Peyer's patch (tissue), 4 donors: ENCODE data around the gene IL1RL2.

Experiments used
- POLR2A ChIP-seq, 2 donors: fragments of 450-650 bp; IDR thresholded peaks; one replicate each; pipeline ENCODE4 v1.5.1; 2017; ENCODE audit warnings: antibody characterized with exemption in 2 of 2, mild to moderate bottlenecking in 2 of 2, moderate library complexity in 2 of 2
- TF ChIP-seq, protein P1 (sequence below), 6 experiments: fragments of 450-650 bp in 4 of 6; fragments of 200-600 bp in 2 of 6; sonication (generic) in 1 of 6; IDR thresholded peaks; one replicate each; pipeline ENCODE4 v1.5.1; 2017 to 2019; ENCODE audit warnings: antibody characterized with exemption in 6 of 6, mild to moderate bottlenecking in 3 of 6, moderate library complexity in 1 of 6

DNA sequence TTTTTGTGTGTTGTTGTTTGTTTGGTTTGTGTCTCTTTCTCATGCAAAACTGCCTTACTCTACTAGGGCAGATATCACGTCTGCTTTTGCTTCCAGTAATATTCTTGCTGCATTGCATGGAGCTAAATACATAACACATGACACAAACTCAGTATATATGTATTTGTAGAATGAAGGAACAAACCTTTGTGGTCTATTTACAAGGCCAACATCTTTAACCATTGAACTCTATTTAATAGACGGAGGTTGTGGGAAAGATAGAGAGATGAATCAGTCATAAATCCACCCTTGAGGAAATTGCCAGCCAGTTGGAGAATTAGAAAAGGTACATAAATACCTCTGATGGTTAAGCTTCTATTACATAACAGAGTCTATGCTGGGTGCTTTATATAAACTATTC lies 98.5 kb downstream of the IL1RL2 start:
- TF ChIP-seq, protein P1, sequence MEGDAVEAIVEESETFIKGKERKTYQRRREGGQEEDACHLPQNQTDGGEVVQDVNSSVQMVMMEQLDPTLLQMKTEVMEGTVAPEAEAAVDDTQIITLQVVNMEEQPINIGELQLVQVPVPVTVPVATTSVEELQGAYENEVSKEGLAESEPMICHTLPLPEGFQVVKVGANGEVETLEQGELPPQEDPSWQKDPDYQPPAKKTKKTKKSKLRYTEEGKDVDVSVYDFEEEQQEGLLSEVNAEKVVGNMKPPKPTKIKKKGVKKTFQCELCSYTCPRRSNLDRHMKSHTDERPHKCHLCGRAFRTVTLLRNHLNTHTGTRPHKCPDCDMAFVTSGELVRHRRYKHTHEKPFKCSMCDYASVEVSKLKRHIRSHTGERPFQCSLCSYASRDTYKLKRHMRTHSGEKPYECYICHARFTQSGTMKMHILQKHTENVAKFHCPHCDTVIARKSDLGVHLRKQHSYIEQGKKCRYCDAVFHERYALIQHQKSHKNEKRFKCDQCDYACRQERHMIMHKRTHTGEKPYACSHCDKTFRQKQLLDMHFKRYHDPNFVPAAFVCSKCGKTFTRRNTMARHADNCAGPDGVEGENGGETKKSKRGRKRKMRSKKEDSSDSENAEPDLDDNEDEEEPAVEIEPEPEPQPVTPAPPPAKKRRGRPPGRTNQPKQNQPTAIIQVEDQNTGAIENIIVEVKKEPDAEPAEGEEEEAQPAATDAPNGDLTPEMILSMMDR (IDR thresholded peaks at IDR 0.05): no peak
- no peak for TF ChIP-seq POLR2A (IDR thresholded peaks at IDR 0.05)
